HEK293 (cell line): Measurements from ENCODE around the gene EPB41L2.

Experiments
- CTCF ChIP-seq: fragments of 450-650 bp; formaldehyde crosslinking; IDR thresholded peaks from 2 replicates; pipeline ENCODE4 v1.5.1; 2016; ENCODE audit warnings: missing biosample characterization, missing genetic modification characterization
- ZNF366 ChIP-seq: fragments of 450-650 bp; formaldehyde crosslinking; conservative IDR thresholded peaks from 2 replicates; pipeline ENCODE4 v1.5.1; 2016; ENCODE audit warnings: missing biosample characterization, missing genetic modification characterization
- ZNF548 ChIP-seq: fragments of 450-650 bp; formaldehyde crosslinking; IDR thresholded peaks from 2 replicates; pipeline ENCODE4 v1.5.1; 2016; ENCODE audit warnings: missing biosample characterization, missing genetic modification characterization
- ZNF558 ChIP-seq: fragments of 450-650 bp; formaldehyde crosslinking; IDR thresholded peaks from 2 replicates; pipeline ENCODE4 v1.5.1; 2016; ENCODE audit warnings: missing biosample characterization, missing genetic modification characterization

- TF ChIP-seq CTCF (tag by site-specific recombination): no peak
- no peak for TF ChIP-seq ZNF558 (tag by site-specific recombination)
- no peak for TF ChIP-seq ZNF548
- no peak for TF ChIP-seq ZNF366 (tag by site-specific recombination)
These were observed 117.0 kb downstream of the EPB41L2 start for GRCh38 chr6:130946076-130946475.
